SU-DHL-6 (cell line): ENCODE measurements around the gene MTCP1.

Experiments used
- CTCF ChIP-seq: fragments of 200-600 bp; sonication (generic); IDR thresholded peaks from one replicate; pipeline ENCODE4 v1.5.1; 2017; ENCODE audit warnings: antibody characterized with exemption, mild to moderate bottlenecking, low read length, moderate library complexity; ENCODE audit not compliant: insufficient read depth, poor library complexity, severe bottlenecking
- EZH2phosphoT487 ChIP-seq: fragments of 200-600 bp; sonication (generic), shearing (Covaris generic); conservative IDR thresholded peaks from 2 replicates; pipeline ENCODE4 v1.6.1; 2018; ENCODE audit warnings: mild to moderate bottlenecking, antibody characterized with exemption, low read length, moderate library complexity, mixed read lengths

DNA sequence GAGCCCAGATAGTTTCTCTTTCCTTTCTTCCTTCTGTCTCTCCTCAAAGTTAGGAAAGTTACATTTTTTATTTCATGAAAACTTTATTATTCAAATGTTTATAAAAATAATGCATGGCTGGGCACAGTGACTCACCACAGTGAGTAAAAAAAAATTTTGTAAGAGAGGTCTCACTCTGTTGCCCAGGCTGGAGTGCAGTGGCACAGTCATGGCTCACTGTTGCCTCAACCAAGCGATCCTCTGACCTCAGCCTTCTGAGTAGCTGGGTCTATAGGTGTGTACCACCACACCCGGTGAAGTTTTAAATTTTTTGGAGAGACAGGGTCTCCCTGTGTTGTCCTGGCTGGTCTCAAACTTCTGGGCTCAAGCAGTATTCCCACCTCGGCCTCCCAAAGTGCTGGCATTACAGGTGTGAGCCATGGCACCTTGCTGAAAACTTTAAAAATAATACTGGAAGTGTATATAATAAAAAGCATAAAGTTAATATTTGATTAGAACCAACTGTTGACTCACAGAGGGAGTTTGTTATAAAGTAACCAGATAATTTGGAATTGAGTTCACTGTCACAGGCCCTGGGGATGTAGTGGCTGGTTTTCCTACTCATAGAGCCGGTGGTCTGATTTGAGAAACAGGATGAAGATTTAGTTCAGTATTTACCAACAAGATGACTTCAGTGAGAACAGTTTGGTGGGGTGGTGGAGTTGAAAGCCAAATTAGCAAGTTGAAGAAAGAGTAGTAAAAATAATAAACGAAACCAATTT, 18.0 kb downstream of the MTCP1 start:
- no peak for TF ChIP-seq CTCF
- TF ChIP-seq EZH2phosphoT487: no peak
